ENCODE measurements around the gene ALX4.

Gene ALX4

GRCh38 chr11:44235765-44236201 is 74.2 kb downstream of the ALX4 start:
- DNase-seq (ENCODE audit: low read depth, low spot score) = no peak
- in situ Hi-C loops (cut with HindIII; ENCODE audit: low sequenced_read_pairs) = no loop called here
- H3K4me3 ChIP-seq (ENCODE audit: low read depth, low read length) = no peak overlapping the region
- no peak for TF ChIP-seq CTCF (IDR thresholded peaks at IDR 0.05; ENCODE audit: low read depth, low read length)

GRCh38 chr11:44229624-44230023 is 80.3 kb downstream of the ALX4 start:
- in situ Hi-C loops (cut with HindIII; ENCODE audit: low sequenced_read_pairs) = no loop called here
- H3K4me3 ChIP-seq (ENCODE audit: low read depth, low read length) = no peak overlapping the region
- DNase-seq (ENCODE audit: low read depth, low spot score) = peak; percentile 19
- no peak for TF ChIP-seq CTCF (IDR thresholded peaks at IDR 0.05; ENCODE audit: low read depth, low read length)

GRCh38 chr11:44229098-44229497 is 80.8 kb downstream of the ALX4 start:
- in situ Hi-C loops (cut with HindIII; ENCODE audit: low sequenced_read_pairs) = no loop called here
- no peak overlapping the region for H3K4me3 ChIP-seq (ENCODE audit: low read depth, low read length)
- DNase-seq (ENCODE audit: low read depth, low spot score) = no peak
- no peak for TF ChIP-seq CTCF (IDR thresholded peaks at IDR 0.05; ENCODE audit: low read depth, low read length)

GRCh38 chr11:44228379-44228778 is 81.6 kb downstream of the ALX4 start:
- no peak for TF ChIP-seq CTCF (IDR thresholded peaks at IDR 0.05; ENCODE audit: low read depth, low read length)
- no peak overlapping the region for H3K4me3 ChIP-seq (ENCODE audit: low read depth, low read length)
- DNase-seq (ENCODE audit: low read depth, low spot score) = no peak
- in situ Hi-C loops (cut with HindIII; ENCODE audit: low sequenced_read_pairs) = no loop called here

GRCh38 chr11:44226945-44227344 is 83.0 kb downstream of the ALX4 start:
- DNase-seq (ENCODE audit: low read depth, low spot score) = no peak
- H3K4me3 ChIP-seq (ENCODE audit: low read depth, low read length) = no peak overlapping the region
- TF ChIP-seq CTCF (IDR thresholded peaks at IDR 0.05; ENCODE audit: low read depth, low read length) = no peak
- in situ Hi-C loops (cut with HindIII; ENCODE audit: low sequenced_read_pairs) = no loop called here

- TF ChIP-seq CTCF (IDR thresholded peaks at IDR 0.05; ENCODE audit: low read depth, low read length) = no peak
- in situ Hi-C loops (cut with HindIII; ENCODE audit: low sequenced_read_pairs) = no loop called here
- H3K4me3 ChIP-seq (ENCODE audit: low read depth, low read length) = no peak overlapping the region
- no peak for DNase-seq (ENCODE audit: low read depth, low spot score)
Observed at GRCh38 chr11:44226490-44226889, 83.4 kb downstream of the ALX4 start.
